ENCODE data around the gene TTC3. TPM values are rescaled to one million over a fixed set of nuclear protein-coding genes. Genes with fewer than 3 reads are reported as not detected.
A peak's percentile ranks its signal among the peaks of the same experiment; 100 is the strongest.
"Not testable (repeated sequence)": the region's sequence is repeated elsewhere in the genome, so short reads cannot be mapped to it uniquely, and the experiment has no call there.

TTC3 gene
- total RNA-seq, 1 donor from 2014 or later, result 223 TPM

GRCh38 chr21:37030864-37031263, 42.2 kb upstream of the TTC3 start:
- Histone ChIP-seq H3K4me1 (ENCODE audit: insufficient read depth, low read length) (no peaks in the 10 kb centered on the region), H4K20me1 (ENCODE audit: insufficient read depth, low read length) (no peaks in the 10 kb centered on the region), H3K36me3 (ENCODE audit: insufficient read depth, low read length) (no peaks in the 10 kb centered on the region), H3K4me2 (ENCODE audit: low read length) (no peak overlapping the region), H2AFZ (ENCODE audit: low read depth, low read length) (no peak overlapping the region), H3K27ac (ENCODE audit: low read depth, low read length) (no peak overlapping the region), H3K79me2 (ENCODE audit: insufficient read depth, low read length) (no peaks in the 10 kb centered on the region), H3K27me3 (ENCODE audit: insufficient read depth, low read length) (peaks cover 8% of the 10 kb centered on the region), H3K9ac (ENCODE audit: low read length) (no peak overlapping the region), H3K4me3 (ENCODE audit: insufficient read depth, low read depth, low read length) (no peak overlapping the region), H3K9me3 (ENCODE audit: insufficient read depth, low read depth, low read length) (no peaks in the 10 kb centered on the region)
- Mint-ChIP-seq H3K27ac (ENCODE audit: unreplicated experiment) (no peak overlapping the region), H3K27me3 (ENCODE audit: low read depth, unreplicated experiment) (no peaks in the 10 kb centered on the region), H3K4me1 (ENCODE audit: low read depth, unreplicated experiment) (peaks cover 9% of the 10 kb centered on the region), H3K4me3 (ENCODE audit: unreplicated experiment) (no peak overlapping the region), H3K9me3 (ENCODE audit: unreplicated experiment) (no peaks in the 10 kb centered on the region), H3K36me3 (ENCODE audit: low read depth, unreplicated experiment) (no peaks in the 10 kb centered on the region)
- no peak for FAIRE-seq
- no peak for DNase-seq (ENCODE audit: low read depth)
- TF ChIP-seq CTCF (IDR thresholded peaks at IDR 0.05; ENCODE audit: insufficient read depth, low read depth, low read length), result no peak
- TF ChIP-seq EZH2 (IDR thresholded peaks at IDR 0.05; ENCODE audit: insufficient read depth, low read length), result no peak

- no peak overlapping the region for H2AFZ ChIP-seq (ENCODE audit: low read depth, low read length)
- H3K9me3 ChIP-seq (ENCODE audit: insufficient read depth, low read depth, low read length), result no peaks in the 10 kb centered on the region
- TF ChIP-seq CTCF (IDR thresholded peaks at IDR 0.05; ENCODE audit: insufficient read depth, low read depth, low read length), result no peak
- TF ChIP-seq EZH2 (IDR thresholded peaks at IDR 0.05; ENCODE audit: insufficient read depth, low read length), result no peak
- no peaks in the 10 kb centered on the region for H3K36me3 Mint-ChIP-seq (ENCODE audit: low read depth, unreplicated experiment)
- H3K4me1 ChIP-seq (ENCODE audit: insufficient read depth, low read length), result no peaks in the 10 kb centered on the region
- no peaks in the 10 kb centered on the region for H3K27me3 Mint-ChIP-seq (ENCODE audit: low read depth, unreplicated experiment)
- no peak overlapping the region for H3K4me3 Mint-ChIP-seq (ENCODE audit: unreplicated experiment)
- H3K9ac ChIP-seq (ENCODE audit: low read length), result no peak overlapping the region
- H3K36me3 ChIP-seq (ENCODE audit: insufficient read depth, low read length), result no peaks in the 10 kb centered on the region
- no peak for DNase-seq (ENCODE audit: low read depth)
- H3K9me3 Mint-ChIP-seq (ENCODE audit: unreplicated experiment), result no peaks in the 10 kb centered on the region
- peak overlapping the region; percentile 22 for H3K4me2 ChIP-seq (ENCODE audit: low read length)
- H4K20me1 ChIP-seq (ENCODE audit: insufficient read depth, low read length), result no peaks in the 10 kb centered on the region
- H3K4me1 Mint-ChIP-seq (ENCODE audit: low read depth, unreplicated experiment), result peaks cover 9% of the 10 kb centered on the region
- no peak overlapping the region for H3K27ac ChIP-seq (ENCODE audit: low read depth, low read length)
- no peak overlapping the region for H3K4me3 ChIP-seq (ENCODE audit: insufficient read depth, low read depth, low read length)
- no peaks in the 10 kb centered on the region for H3K79me2 ChIP-seq (ENCODE audit: insufficient read depth, low read length)
- no peak for FAIRE-seq
- no peak overlapping the region for H3K27ac Mint-ChIP-seq (ENCODE audit: unreplicated experiment)
- H3K27me3 ChIP-seq (ENCODE audit: insufficient read depth, low read length), result no peaks in the 10 kb centered on the region
Measured at GRCh38 chr21:37032293-37032692, 40.8 kb upstream of the TTC3 start.

GRCh38 chr21:37032877-37033471, 40.1 kb upstream of the TTC3 start:
- TF ChIP-seq CTCF (IDR thresholded peaks at IDR 0.05; ENCODE audit: insufficient read depth, low read depth, low read length), result no peak
- TF ChIP-seq EZH2 (IDR thresholded peaks at IDR 0.05; ENCODE audit: insufficient read depth, low read length), result no peak
- Mint-ChIP-seq H3K4me1 (ENCODE audit: low read depth, unreplicated experiment) (peaks cover 9% of the 10 kb centered on the region), H3K27ac (ENCODE audit: unreplicated experiment) (no peak overlapping the region), H3K36me3 (ENCODE audit: low read depth, unreplicated experiment) (no peaks in the 10 kb centered on the region), H3K9me3 (ENCODE audit: unreplicated experiment) (no peaks in the 10 kb centered on the region), H3K4me3 (ENCODE audit: unreplicated experiment) (no peak overlapping the region), H3K27me3 (ENCODE audit: low read depth, unreplicated experiment) (no peaks in the 10 kb centered on the region)
- Histone ChIP-seq H3K4me3 (ENCODE audit: insufficient read depth, low read depth, low read length) (no peak overlapping the region), H3K9me3 (ENCODE audit: insufficient read depth, low read depth, low read length) (no peaks in the 10 kb centered on the region), H3K27me3 (ENCODE audit: insufficient read depth, low read length) (no peaks in the 10 kb centered on the region), H3K9ac (ENCODE audit: low read length) (no peak overlapping the region), H2AFZ (ENCODE audit: low read depth, low read length) (no peak overlapping the region), H3K36me3 (ENCODE audit: insufficient read depth, low read length) (no peaks in the 10 kb centered on the region), H3K79me2 (ENCODE audit: insufficient read depth, low read length) (no peaks in the 10 kb centered on the region), H3K4me1 (ENCODE audit: insufficient read depth, low read length) (no peaks in the 10 kb centered on the region), H4K20me1 (ENCODE audit: insufficient read depth, low read length) (no peaks in the 10 kb centered on the region), H3K27ac (ENCODE audit: low read depth, low read length) (no peak overlapping the region), H3K4me2 (ENCODE audit: low read length) (peak overlapping the region; percentile 22)
- peak; percentile 47 for FAIRE-seq
- DNase-seq (ENCODE audit: low read depth), result peak; percentile 67

GRCh38 chr21:37034394-37034793, 38.7 kb upstream of the TTC3 start:
- H3K4me2 ChIP-seq (ENCODE audit: low read length); H3K27ac ChIP-seq (ENCODE audit: low read depth, low read length); H3K4me3 Mint-ChIP-seq (ENCODE audit: unreplicated experiment); H3K27me3 ChIP-seq (ENCODE audit: insufficient read depth, low read length); DNase-seq (ENCODE audit: low read depth); H4K20me1 ChIP-seq (ENCODE audit: insufficient read depth, low read length); H3K4me3 ChIP-seq (ENCODE audit: insufficient read depth, low read depth, low read length); H3K36me3 Mint-ChIP-seq (ENCODE audit: low read depth, unreplicated experiment); H3K36me3 ChIP-seq (ENCODE audit: insufficient read depth, low read length); H3K9me3 ChIP-seq (ENCODE audit: insufficient read depth, low read depth, low read length); H3K9ac ChIP-seq (ENCODE audit: low read length); H3K4me1 Mint-ChIP-seq (ENCODE audit: low read depth, unreplicated experiment); H3K4me1 ChIP-seq (ENCODE audit: insufficient read depth, low read length); H3K9me3 Mint-ChIP-seq (ENCODE audit: unreplicated experiment); H3K79me2 ChIP-seq (ENCODE audit: insufficient read depth, low read length); H2AFZ ChIP-seq (ENCODE audit: low read depth, low read length); FAIRE-seq; H3K27me3 Mint-ChIP-seq (ENCODE audit: low read depth, unreplicated experiment): not testable (repeated sequence)
- peak overlapping the region; percentile 41 for H3K27ac Mint-ChIP-seq (ENCODE audit: unreplicated experiment)
